Uterus (tissue), 4 donors: ENCODE data around the gene ZNF785. TPM values are rescaled to one million over a fixed set of nuclear protein-coding genes. Genes with fewer than 3 reads are reported as not detected.
"Not testable (repeated sequence)": the region's sequence is repeated elsewhere in the genome, so short reads cannot be mapped to it uniquely, and the experiment has no call there.

ENCODE experiments used
- DNase-seq, 2 donors: peaks; one replicate each; pipeline ENCODE4 v3.0.0-alpha.2; 2019 to 2020
- H3K27ac ChIP-seq, 2 donors: fragments of 200-600 bp; sonication (generic); 1 replicate in 1 of 2; 2 replicates in 1 of 2; pipeline ENCODE4 v1.5.1; 2016 to 2018
- H3K27me3 ChIP-seq, 2 donors: fragments of 200-600 bp; sonication (generic); one replicate each; pipeline ENCODE4 v1.5.1; 2018 to 2019; ENCODE audit warnings: control low read depth in 1 of 2
- H3K36me3 ChIP-seq, 2 donors: fragments of 200-600 bp; sonication (generic); one replicate each; pipeline ENCODE4 v1.5.1; 2019; ENCODE audit warnings: control low read depth in 1 of 2
- H3K4me1 ChIP-seq, 2 donors: fragments of 200-600 bp; sonication (generic); one replicate each; pipeline ENCODE4 v1.5.1; 2018 to 2019; ENCODE audit warnings: control low read depth in 1 of 2
- H3K4me3 ChIP-seq, 2 donors: fragments of 200-600 bp; sonication (generic); 1 replicate in 1 of 2; 2 replicates in 1 of 2; pipeline ENCODE4 v1.5.1; 2018 to 2019; ENCODE audit warnings: mild to moderate bottlenecking in 1 of 2
- H3K9me3 ChIP-seq, 2 donors: fragments of 200-600 bp; sonication (generic); one replicate each; pipeline ENCODE4 v1.5.1; 2019; ENCODE audit warnings: control low read depth in 1 of 2
- CTCF ChIP-seq, 4 experiments: fragments of 200-600 bp in 2 of 4; fragments of 450-650 bp in 2 of 4; sonication (generic) in 2 of 4; IDR thresholded peaks; one replicate each; pipeline ENCODE4 v1.5.1; 2016 to 2019; ENCODE audit warnings: antibody characterized with exemption in 4 of 4, mild to moderate bottlenecking in 2 of 4, moderate library complexity in 1 of 4
- POLR2A ChIP-seq, 2 donors: fragments of 450-650 bp; IDR thresholded peaks; one replicate each; pipeline ENCODE4 v1.6.1; 2016; ENCODE audit warnings: antibody characterized with exemption in 2 of 2, mild to moderate bottlenecking in 1 of 2, moderate library complexity in 1 of 2
- intact Hi-C: fragments of 100-400 bp; cut with DNase I; formaldehyde crosslinking; loops from one replicate; pipeline ENCODE4 v1.15.1; 2023; ENCODE audit warnings: low total_unique reads
- total RNA-seq, 4 donors: library from RNA; depleted of rRNA in 3 of 4; stranded (reverse); fragments of >200 nt in 3 of 4; gene quantifications; one replicate each; pipeline versions ENCODE4 v1.1.0 to v1.2.4, GENCODE V29; 2014 to 2023
- donor health status: DM: yes; HTN: yes; CAD: no.

ZNF785 gene
- total RNA-seq, 4 donors from 2014 or later = 6.8 to 37.4 (median 15.2) TPM

GRCh38 chr16:30546115-30546514 lies 39.4 kb downstream of the ZNF785 start:
- H3K4me1 ChIP-seq = no peaks in the 10 kb centered on the region
- intact Hi-C loops = no loop called here
- H3K9me3 ChIP-seq = no peaks in the 10 kb centered on the region
- H3K4me3 ChIP-seq = no peak overlapping the region
- H3K36me3 ChIP-seq = no peaks in the 10 kb centered on the region
- no peak for DNase-seq
- H3K27me3 ChIP-seq = no peaks in the 10 kb centered on the region
- TF ChIP-seq POLR2A (IDR thresholded peaks at IDR 0.05) = no peak
- no peak for TF ChIP-seq CTCF (IDR thresholded peaks at IDR 0.05)
- H3K27ac ChIP-seq = no peak overlapping the region

- no peaks in the 10 kb centered on the region for H3K36me3 ChIP-seq
- no peak overlapping the region for H3K4me3 ChIP-seq
- H3K27ac ChIP-seq = no peak overlapping the region
- H3K4me1 ChIP-seq = no peaks in the 10 kb centered on the region
- H3K9me3 ChIP-seq = no peaks in the 10 kb centered on the region
- no peak for DNase-seq
- TF ChIP-seq POLR2A (IDR thresholded peaks at IDR 0.05) = no peak
- no peak for TF ChIP-seq CTCF (IDR thresholded peaks at IDR 0.05)
- H3K27me3 ChIP-seq = no peaks in the 10 kb centered on the region
- intact Hi-C loops = no loop called here
These were observed 42.4 kb downstream of the ZNF785 start for GRCh38 chr16:30543067-30543466.

GRCh38 chr16:30541502-30542329 lies 43.8 kb downstream of the ZNF785 start:
- no peaks in the 10 kb centered on the region for H3K27me3 ChIP-seq
- no peak overlapping the region for H3K4me3 ChIP-seq
- intact Hi-C loops = no loop called here
- no peaks in the 10 kb centered on the region for H3K4me1 ChIP-seq
- DNase-seq = no peak
- H3K27ac ChIP-seq = peak overlapping the region in 1 of 2 donors; percentile 70
- H3K36me3 ChIP-seq = no peaks in the 10 kb centered on the region
- H3K9me3 ChIP-seq = no peaks in the 10 kb centered on the region
- TF ChIP-seq CTCF (IDR thresholded peaks at IDR 0.05) = no peak
- no peak for TF ChIP-seq POLR2A (IDR thresholded peaks at IDR 0.05)

- H3K27me3 ChIP-seq, H3K4me1 ChIP-seq, H3K36me3 ChIP-seq, H3K4me3 ChIP-seq, H3K9me3 ChIP-seq, intact Hi-C loops, DNase-seq: not testable (repeated sequence)
- H3K27ac ChIP-seq = peak overlapping the region in 1 of 2 donors; percentile 70
These were observed 44.5 kb downstream of the ZNF785 start for GRCh38 chr16:30540916-30541464.

- H3K27me3 ChIP-seq, H3K4me3 ChIP-seq, H3K9me3 ChIP-seq, H3K4me1 ChIP-seq, H3K27ac ChIP-seq, H3K36me3 ChIP-seq, DNase-seq, intact Hi-C loops: not testable (repeated sequence)
These were observed 45.4 kb downstream of the ZNF785 start for GRCh38 chr16:30539986-30540526.
